ENCODE results near the gene ADORA1. TPM values are rescaled to one million over a fixed set of nuclear protein-coding genes. Genes with fewer than 3 reads are reported as not detected.

ADORA1 gene
- polyA plus RNA-seq, 1 of the 3 experiments (the other 2 are of a cell fraction), result 4.8 TPM

DNA sequence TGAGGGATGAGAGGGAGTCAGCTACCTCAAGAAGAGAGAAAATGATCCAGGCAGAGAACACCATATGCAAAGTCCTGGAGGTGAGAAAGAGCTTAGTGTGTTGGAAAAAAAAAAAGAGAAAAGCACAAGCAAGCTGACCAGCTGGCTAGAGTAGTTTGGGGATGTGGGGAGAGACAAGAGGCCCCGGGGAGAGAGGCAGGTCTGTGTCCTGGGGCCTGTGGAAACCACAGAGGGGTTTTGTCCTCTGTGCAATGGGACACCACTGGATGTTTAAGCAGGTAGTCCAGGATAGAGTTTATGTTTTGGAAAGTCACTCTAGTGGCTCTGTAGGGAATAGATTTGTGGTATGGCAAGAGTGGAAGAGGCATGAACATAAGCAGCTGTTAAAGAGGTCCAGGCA lies 73.4 kb downstream of the ADORA1 start:
- Histone ChIP-seq H3K4me2 (no peak overlapping the region), H3K9ac (no peak overlapping the region), H3K9me3 (no peaks in the 10 kb centered on the region), H3K4me3 (ENCODE audit: low read depth in 2 of 2, low read length in 1 of 2) (no peak overlapping the region), H3F3A (replicated peaks; ENCODE audit: insufficient read depth) (no peaks in the 10 kb centered on the region), H3K4me1 (ENCODE audit: control insufficient read depth in 1 of 2, insufficient read depth in 2 of 2, low read depth in 1 of 2, low read length in 1 of 2) (no peaks in the 10 kb centered on the region), H3K36me3 (replicated peaks in 1 of 2; ENCODE audit: control insufficient read depth in 1 of 2, insufficient read depth in 2 of 2, low read length in 1 of 2) (no peaks in the 10 kb centered on the region), H2AFZ (ENCODE audit: low read depth) (no peak overlapping the region), H4K20me1 (ENCODE audit: insufficient read depth) (no peaks in the 10 kb centered on the region), H3K27me3 (ENCODE audit: insufficient read depth) (peaks cover 9% of the 10 kb centered on the region; the same call in 1 of the 2 replicates), H3K27ac (ENCODE audit: low read depth in 2 of 2, low read length in 1 of 2) (no peak overlapping the region), H3K79me2 (ENCODE audit: insufficient read depth) (no peaks in the 10 kb centered on the region), H3K9me2 (no peaks in the 10 kb centered on the region)
- 9% methylated on average over 1 of the region's 1 CpG for WGBS (ENCODE audit: low lambda C conversion rate)
- no peak for TF ChIP-seq ELF1 (IDR thresholded peaks at IDR 0.05)
- no peak for TF ChIP-seq YY1 (IDR thresholded peaks at IDR 0.05; ENCODE audit: low read depth)
- no peak for TF ChIP-seq USF2 (IDR thresholded peaks at IDR 0.05; ENCODE audit: borderline replicate concordance, low read depth, low read length)
- no peak for TF ChIP-seq TEAD4 (IDR thresholded peaks at IDR 0.05; ENCODE audit: borderline replicate concordance, insufficient read depth)
- no peak for TF ChIP-seq RFX5 (IDR thresholded peaks at IDR 0.05; ENCODE audit: low read length)
- no peak for TF ChIP-seq SMC3 (IDR thresholded peaks at IDR 0.05; ENCODE audit: low read depth, low read length)
- TF ChIP-seq FOXJ3 (CRISPR knock-in tag; IDR thresholded peaks at IDR 0.05), result no peak
- TF ChIP-seq RAD21 (IDR thresholded peaks at IDR 0.05; ENCODE audit: low read length), result no peak
- TF ChIP-seq FOSL2 (IDR thresholded peaks at IDR 0.05; ENCODE audit: borderline replicate concordance, low read depth), result no peak
- TF ChIP-seq PBX3 (IDR thresholded peaks at IDR 0.05), result no peak
- TF ChIP-seq MXI1 (IDR thresholded peaks at IDR 0.05; ENCODE audit: low read depth, low read length), result no peak
- TF ChIP-seq CTCF (IDR thresholded peaks at IDR 0.05), result no peak
- TF ChIP-seq NFIC (IDR thresholded peaks at IDR 0.05; ENCODE audit: borderline replicate concordance), result no peak
- TF ChIP-seq, protein P1, sequence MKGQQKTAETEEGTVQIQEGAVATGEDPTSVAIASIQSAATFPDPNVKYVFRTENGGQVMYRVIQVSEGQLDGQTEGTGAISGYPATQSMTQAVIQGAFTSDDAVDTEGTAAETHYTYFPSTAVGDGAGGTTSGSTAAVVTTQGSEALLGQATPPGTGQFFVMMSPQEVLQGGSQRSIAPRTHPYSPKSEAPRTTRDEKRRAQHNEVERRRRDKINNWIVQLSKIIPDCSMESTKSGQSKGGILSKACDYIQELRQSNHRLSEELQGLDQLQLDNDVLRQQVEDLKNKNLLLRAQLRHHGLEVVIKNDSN (IDR thresholded peaks at IDR 0.05; ENCODE audit: borderline replicate concordance, low read depth), result no peak
- TF ChIP-seq, protein P2, sequence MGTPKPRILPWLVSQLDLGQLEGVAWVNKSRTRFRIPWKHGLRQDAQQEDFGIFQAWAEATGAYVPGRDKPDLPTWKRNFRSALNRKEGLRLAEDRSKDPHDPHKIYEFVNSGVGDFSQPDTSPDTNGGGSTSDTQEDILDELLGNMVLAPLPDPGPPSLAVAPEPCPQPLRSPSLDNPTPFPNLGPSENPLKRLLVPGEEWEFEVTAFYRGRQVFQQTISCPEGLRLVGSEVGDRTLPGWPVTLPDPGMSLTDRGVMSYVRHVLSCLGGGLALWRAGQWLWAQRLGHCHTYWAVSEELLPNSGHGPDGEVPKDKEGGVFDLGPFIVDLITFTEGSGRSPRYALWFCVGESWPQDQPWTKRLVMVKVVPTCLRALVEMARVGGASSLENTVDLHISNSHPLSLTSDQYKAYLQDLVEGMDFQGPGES (IDR thresholded peaks at IDR 0.05; ENCODE audit: low read depth, low read length), result no peak
- no peak for TF ChIP-seq GATA2 (CRISPR knock-in tag; IDR thresholded peaks at IDR 0.05)
- TF ChIP-seq, protein P3, sequence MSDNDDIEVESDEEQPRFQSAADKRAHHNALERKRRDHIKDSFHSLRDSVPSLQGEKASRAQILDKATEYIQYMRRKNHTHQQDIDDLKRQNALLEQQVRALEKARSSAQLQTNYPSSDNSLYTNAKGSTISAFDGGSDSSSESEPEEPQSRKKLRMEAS (IDR thresholded peaks at IDR 0.05; ENCODE audit: low read depth), result no peak
- no peak for TF ChIP-seq GABPA (IDR thresholded peaks at IDR 0.05; ENCODE audit: low read depth)
- no peak for TF ChIP-seq TAF1 (IDR thresholded peaks at IDR 0.05; ENCODE audit: borderline replicate concordance, low read depth, low read length)
- no peak for TF ChIP-seq TCF12 (IDR thresholded peaks at IDR 0.05)
- ChIA-PET CTCF (interaction anchor here (0.8 to 2.8 kb wide), 6 partner anchors 13 to 162 kb away, joined by 3 to 17 read pairs (median 6); no protein-coding TSS in a partner anchor), POLR2A (no interaction called here)
- no peak for DNase-seq

Data from SK-N-SH (cell line).